PC-3 (cell line): ENCODE results near the gene PARP15.

ENCODE experiments used
- EZH2 ChIP-seq: fragments of 300-600 bp; sonication (generic); IDR thresholded peaks from one replicate; pipeline ENCODE4 v1.6.1; 2017; ENCODE audit warnings: antibody characterized with exemption, mild to moderate bottlenecking, low read length; ENCODE audit not compliant: unreplicated experiment
- EZH2phosphoT487 ChIP-seq: fragments of 300-600 bp; sonication (generic); IDR thresholded peaks from 2 replicates; pipeline ENCODE4 v1.6.1; 2018; ENCODE audit warnings: mild to moderate bottlenecking, antibody characterized with exemption, low read length, borderline replicate concordance
- TF ChIP-seq, protein P1 (sequence below): fragments of 300-600 bp; sonication (generic); conservative IDR thresholded peaks from 2 replicates; pipeline ENCODE4 v1.5.1; 2017; ENCODE audit warnings: antibody characterized with exemption, low read depth, mild to moderate bottlenecking, low read length

DNA sequence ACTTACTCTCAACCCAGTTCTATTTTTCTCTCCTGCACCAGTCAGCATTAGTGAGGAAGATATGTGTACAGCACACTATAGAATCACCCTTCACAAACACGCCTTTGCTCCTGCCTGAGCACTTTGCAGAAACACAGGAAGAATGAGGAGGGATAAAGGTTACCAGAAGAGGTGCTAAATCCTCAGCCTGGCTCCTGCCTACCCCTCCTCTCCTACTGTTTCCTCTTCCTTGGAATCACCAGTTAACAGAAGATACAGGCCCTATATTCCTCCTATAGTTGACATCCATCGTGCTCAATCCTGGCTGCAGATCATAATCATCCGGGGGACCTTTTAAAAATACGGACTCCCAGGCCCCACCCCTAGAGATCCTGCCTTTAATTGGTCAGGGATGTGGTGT is 28.9 kb downstream of the PARP15 start:
- TF ChIP-seq, protein P1, sequence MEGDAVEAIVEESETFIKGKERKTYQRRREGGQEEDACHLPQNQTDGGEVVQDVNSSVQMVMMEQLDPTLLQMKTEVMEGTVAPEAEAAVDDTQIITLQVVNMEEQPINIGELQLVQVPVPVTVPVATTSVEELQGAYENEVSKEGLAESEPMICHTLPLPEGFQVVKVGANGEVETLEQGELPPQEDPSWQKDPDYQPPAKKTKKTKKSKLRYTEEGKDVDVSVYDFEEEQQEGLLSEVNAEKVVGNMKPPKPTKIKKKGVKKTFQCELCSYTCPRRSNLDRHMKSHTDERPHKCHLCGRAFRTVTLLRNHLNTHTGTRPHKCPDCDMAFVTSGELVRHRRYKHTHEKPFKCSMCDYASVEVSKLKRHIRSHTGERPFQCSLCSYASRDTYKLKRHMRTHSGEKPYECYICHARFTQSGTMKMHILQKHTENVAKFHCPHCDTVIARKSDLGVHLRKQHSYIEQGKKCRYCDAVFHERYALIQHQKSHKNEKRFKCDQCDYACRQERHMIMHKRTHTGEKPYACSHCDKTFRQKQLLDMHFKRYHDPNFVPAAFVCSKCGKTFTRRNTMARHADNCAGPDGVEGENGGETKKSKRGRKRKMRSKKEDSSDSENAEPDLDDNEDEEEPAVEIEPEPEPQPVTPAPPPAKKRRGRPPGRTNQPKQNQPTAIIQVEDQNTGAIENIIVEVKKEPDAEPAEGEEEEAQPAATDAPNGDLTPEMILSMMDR = no peak
- TF ChIP-seq EZH2 = no peak
- no peak for TF ChIP-seq EZH2phosphoT487
